Ammon's horn (tissue), 1 donor: Measurements from ENCODE around the gene CDC42BPA.

Source experiments
- DNase-seq: peaks from one replicate; pipeline ENCODE4 v3.0.0-alpha.2; 2016; ENCODE audit warnings: low spot score

The CDC42BPA gene

DNA sequence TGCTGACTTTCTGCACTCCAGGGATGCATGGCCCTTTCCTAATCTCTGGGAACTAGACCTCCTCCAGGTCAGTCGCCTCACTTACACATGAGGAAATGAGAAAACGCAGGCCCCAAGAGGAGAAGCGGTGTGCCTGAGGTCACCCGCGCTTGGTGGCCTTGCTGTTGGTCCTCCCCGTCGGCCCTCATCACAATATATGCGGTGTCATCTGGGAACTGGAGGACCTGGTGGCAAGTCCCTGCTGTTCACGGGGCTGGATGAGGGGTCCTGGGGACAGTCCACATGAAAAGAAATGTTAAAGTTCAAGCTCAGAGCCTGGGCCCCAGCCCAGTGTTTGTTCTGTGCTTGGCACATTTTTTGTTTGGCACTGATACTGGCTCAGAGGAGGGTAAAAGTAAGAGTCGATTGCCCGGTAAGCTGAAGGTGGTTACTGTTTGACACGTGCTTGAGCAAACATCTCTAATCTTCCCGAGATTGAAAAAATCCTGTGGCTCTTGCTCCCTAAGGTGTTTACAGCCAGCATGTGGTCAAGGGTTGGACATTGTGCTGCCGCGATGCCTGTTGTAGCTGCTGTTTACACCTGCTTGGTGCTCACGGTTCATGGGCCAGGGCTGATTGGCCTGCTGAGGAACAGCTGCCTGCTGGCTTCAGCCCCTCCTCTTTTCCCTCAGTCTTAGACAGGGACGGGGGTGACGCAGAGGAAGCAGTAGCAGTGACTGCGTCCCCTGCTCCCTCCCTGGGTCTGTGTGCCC is 373.0 kb downstream of the CDC42BPA start:
- no peak for DNase-seq

- no peak for DNase-seq
These were observed 374.4 kb downstream of the CDC42BPA start for GRCh38 chr1:226943927-226944326.

DNA sequence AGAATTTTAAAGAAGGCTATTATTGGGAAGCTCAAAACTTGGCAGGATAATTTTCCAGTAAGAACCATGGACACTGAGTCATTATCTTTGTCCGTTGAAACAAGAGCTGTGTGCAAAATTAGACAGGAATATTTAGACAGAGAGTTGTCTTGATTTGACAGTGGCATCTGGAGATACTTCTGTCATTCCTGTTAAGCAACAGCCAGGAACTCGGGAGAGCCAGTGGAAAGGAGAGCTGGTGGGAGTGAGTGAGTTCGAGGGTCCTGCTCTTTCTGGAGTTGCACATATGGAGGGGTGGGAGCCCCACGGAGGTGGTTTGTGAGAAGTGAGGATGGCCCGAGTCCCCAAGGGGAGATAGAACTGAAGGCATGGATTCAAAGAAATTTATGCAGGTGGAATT is 375.1 kb downstream of the CDC42BPA start:
- DNase-seq, result no peak

GRCh38 chr1:226942392-226942791 is 375.9 kb downstream of the CDC42BPA start:
- DNase-seq, result no peak

- DNase-seq, result no peak
These were observed 377.6 kb downstream of the CDC42BPA start for GRCh38 chr1:226940806-226941067.

GRCh38 chr1:226940029-226940805 is 378.1 kb downstream of the CDC42BPA start, which contains the start of gene COQ8A:
Gene COQ8A (plus strand): TSS chr1:226940294. CDS start chr1:226961386, 21,092 bp downstream.
- peak; percentile 99 for DNase-seq
